ENCODE results near the gene KLC3.

GRCh38 chr19:45299719-45300118 is 40.8 kb upstream of the KLC3 start:
- TF ChIP-seq SMC3 (IDR thresholded peaks at IDR 0.05; ENCODE audit: low read depth, low read length) (no peak), TAF1 (IDR thresholded peaks at IDR 0.05; ENCODE audit: borderline replicate concordance, low read depth, low read length) (no peak), JUND (IDR thresholded peaks at IDR 0.05) (no peak), POLR2AphosphoS5 (IDR thresholded peaks at IDR 0.05; ENCODE audit: low read depth, low read length) (no peak), GABPA (IDR thresholded peaks at IDR 0.05; ENCODE audit: low read depth) (no peak), RAD21 (IDR thresholded peaks at IDR 0.05; ENCODE audit: low read length) (no peak), IRF3 (IDR thresholded peaks at IDR 0.05; ENCODE audit: low read depth, low read length) (no peak), CTCF (IDR thresholded peaks at IDR 0.05) (no peak), RXRA (IDR thresholded peaks at IDR 0.05; ENCODE audit: borderline replicate concordance, low read depth) (no peak), USF2 (IDR thresholded peaks at IDR 0.05; ENCODE audit: borderline replicate concordance, low read depth, low read length) (no peak), FOXM1 (IDR thresholded peaks at IDR 0.05; ENCODE audit: low read depth) (no peak), NFIC (IDR thresholded peaks at IDR 0.05; ENCODE audit: borderline replicate concordance) (no peak), SIN3A (IDR thresholded peaks at IDR 0.05; ENCODE audit: borderline replicate concordance, low read depth, low read length) (no peak), EZH2phosphoT487 (IDR thresholded peaks at IDR 0.05; ENCODE audit: borderline replicate concordance, low read depth) (no peak)

Data from SK-N-SH (cell line).